PFSK-1 (cell line): ENCODE data around the gene NAA20.

ENCODE experiments used
- POLR2AphosphoS5 ChIP-seq: IDR thresholded peaks from 2 replicates; pipeline ENCODE4 v1.6.1; 2012; ENCODE audit warnings: low read depth, mild to moderate bottlenecking, control low read depth, low read length, moderate library complexity
- REST ChIP-seq, 2 experiments: IDR thresholded peaks; 2 replicates each; pipeline versions ENCODE4 v1.6.1 to v1.8.0; 2011 to 2012; ENCODE audit warnings: low read depth in 2 of 2, low read length in 2 of 2, control low read depth in 1 of 2, inconsistent platforms in 1 of 2, mild to moderate bottlenecking in 1 of 2, moderate library complexity in 1 of 2; ENCODE audit not compliant: insufficient read depth in 1 of 2
- TAF1 ChIP-seq: IDR thresholded peaks from 2 replicates; pipeline ENCODE4 v1.6.1; 2012; ENCODE audit warnings: low read length, control low read depth, borderline replicate concordance; ENCODE audit not compliant: insufficient read depth

- TF ChIP-seq TAF1 (no peak), POLR2AphosphoS5 (no peak), REST (IDR thresholded peaks at IDR 0.05; ENCODE audit: insufficient read depth in 1 of 2, low read depth in 2 of 2, low read length in 2 of 2) (no peak)
These were observed 653 bp downstream of the NAA20 start for GRCh38 chr20:20017844-20018185.
